HCT116 (cell line): ENCODE data around the gene IRGC. TPM values are rescaled to one million over a fixed set of nuclear protein-coding genes. Genes with fewer than 3 reads are reported as not detected.

Experiments
- ATAC-seq: fragments of 200-7000 bp; cut with Tn5 transposase; 2 replicates; pipeline ENCODE4 v1.9.1; 2020; ENCODE audit warnings: mild to moderate bottlenecking, moderate library complexity
- BruUV-seq: library from RNA; stranded (reverse); fragments of 400-500 nt; replicated peaks from 2 replicates; lab custom pipeline; 2021; lab: Mats Ljungman, UMichigan
- CTCF ChIA-PET: fragments of 300-600 bp; sonication (Branson Sonifier 250); formaldehyde crosslinking; loops from one replicate; lab custom pipeline; 2021; ENCODE audit warnings: antibody characterized with exemption; lab: Charles Lee
- POLR2A ChIA-PET: fragments of 300-600, 350-600 bp; sonication (Branson Sonifier 250); formaldehyde crosslinking; loops from one replicate; lab custom pipeline; 2021; ENCODE audit warnings: antibody characterized with exemption; lab: Charles Lee
- RAD21 ChIA-PET, 2 experiments: fragments of 300-600 bp; sonication (Branson Sonifier 250); formaldehyde crosslinking; loops; one replicate each; lab custom pipeline; 2023; ENCODE audit warnings: low total read pairs in 2 of 2; ENCODE audit not compliant: uncharacterized antibody in 2 of 2, unreplicated experiment in 2 of 2, low non-redundant PET in 1 of 2; lab: Charles Lee
- DNase-seq: peaks from one replicate; pipeline ENCODE4 v3.0.0-alpha.2; 2010; ENCODE audit warnings: low read depth, low spot score
- H2AFZ ChIP-seq: fragments of 200-600 bp; shearing (Covaris generic), sonication (generic); 2 replicates; pipeline ENCODE4 v1.6.1; 2017; ENCODE audit warnings: low read depth, mixed run types, mixed read lengths, antibody characterized with exemption, low read length; ENCODE audit not compliant: poor library complexity, severe bottlenecking
- H3K27ac ChIP-seq: 2 replicates; pipeline ENCODE4 v1.5.1; 2012; ENCODE audit warnings: low read depth, low read length
- H3K27me3 ChIP-seq: fragments of 200-600 bp; sonication (generic); 2 replicates; pipeline ENCODE4 v1.6.1; 2016; ENCODE audit warnings: mixed run types, low read length, mixed read lengths; ENCODE audit not compliant: insufficient read depth
- H3K36me3 ChIP-seq, 2 experiments: fragments of 200-500 bp in 1 of 2; fragments of 200-600 bp in 1 of 2; sonication (Bioruptor generic) in 1 of 2; sonication (generic) in 1 of 2; 2 replicates each; pipeline versions ENCODE4 v1.5.1 to v1.6.1; 2014 to 2016; ENCODE audit warnings: low read length in 2 of 2, inconsistent platforms in 1 of 2, mixed read lengths in 1 of 2, mixed run types in 1 of 2; ENCODE audit not compliant: insufficient read depth in 2 of 2, control insufficient read depth in 1 of 2
- H3K4me1 ChIP-seq, 2 experiments: fragments of 200-600 bp in 1 of 2; sonication (generic) in 1 of 2; 2 replicates each; pipeline versions ENCODE4 v1.5.1 to v1.6.1; 2012 to 2017; ENCODE audit warnings: low read length in 2 of 2, inconsistent platforms in 1 of 2, mild to moderate bottlenecking in 1 of 2, mixed read lengths in 1 of 2, mixed run types in 1 of 2, moderate library complexity in 1 of 2; ENCODE audit not compliant: insufficient read depth in 2 of 2, control insufficient read depth in 1 of 2
- H3K4me2 ChIP-seq: fragments of 200-600 bp; sonication (generic); 2 replicates; pipeline ENCODE4 v1.6.1; 2017; ENCODE audit warnings: mixed run types, low read length, mixed read lengths
- H3K4me3 ChIP-seq, 2 experiments: fragments of 200-600 bp in 1 of 2; sonication (generic) in 1 of 2; replicated peaks in 1 of 2; 2 replicates each; pipeline ENCODE4 v1.5.1; 2011 to 2016; ENCODE audit warnings: low read length in 2 of 2, control low read depth in 1 of 2, low read depth in 1 of 2, mild to moderate bottlenecking in 1 of 2, mixed read lengths in 1 of 2, mixed run types in 1 of 2
- H3K79me2 ChIP-seq: fragments of 200-600 bp; sonication (generic); 2 replicates; pipeline ENCODE4 v1.6.1; 2017; ENCODE audit warnings: mild to moderate bottlenecking, mixed run types, low read length, moderate library complexity, mixed read lengths; ENCODE audit not compliant: insufficient read depth
- H3K9ac ChIP-seq: fragments of 200-600 bp; sonication (generic); 2 replicates; pipeline ENCODE4 v1.6.1; 2016; ENCODE audit warnings: low read length, mixed read lengths
- H3K9me2 ChIP-seq: fragments of 200-600 bp; sonication (generic), shearing (Covaris generic); 2 replicates; pipeline ENCODE4 v1.6.1; 2017; ENCODE audit warnings: mixed run types, mild to moderate bottlenecking, moderate library complexity; ENCODE audit not compliant: insufficient read depth
- H3K9me3 ChIP-seq, 2 experiments: fragments of 200-500 bp in 1 of 2; fragments of 200-600 bp in 1 of 2; sonication (Bioruptor generic) in 1 of 2; sonication (generic) in 1 of 2; 2 replicates each; pipeline ENCODE4 v1.6.1; 2014 to 2017; ENCODE audit warnings: low read length in 2 of 2, mixed read lengths in 2 of 2, inconsistent platforms in 1 of 2, low read depth in 1 of 2, mild to moderate bottlenecking in 1 of 2, mixed run types in 1 of 2, moderate library complexity in 1 of 2; ENCODE audit not compliant: control insufficient read depth in 1 of 2, insufficient read depth in 1 of 2
- H4K20me1 ChIP-seq: fragments of 200-600 bp; sonication (generic), shearing (Covaris generic); 2 replicates; pipeline ENCODE4 v1.6.1; 2017; ENCODE audit warnings: mixed run types, mild to moderate bottlenecking, moderate library complexity; ENCODE audit not compliant: insufficient read depth
- ATF3 ChIP-seq: IDR thresholded peaks from 2 replicates; pipeline ENCODE4 v1.6.1; 2012
- CEBPB ChIP-seq: IDR thresholded peaks from 2 replicates; pipeline ENCODE4 v1.6.1; 2012; ENCODE audit warnings: low read depth
- CTCF ChIP-seq, 3 experiments: fragments of 200-600 bp in 1 of 3; sonication (generic) in 1 of 3; IDR thresholded peaks in 2 of 3; conservative IDR thresholded peaks in 1 of 3; 2 replicates each; pipeline ENCODE4 v1.5.1; 2012 to 2017; ENCODE audit warnings: low read depth in 2 of 3, low read length in 2 of 3, antibody characterized with exemption in 1 of 3, borderline replicate concordance in 1 of 3, control low read depth in 1 of 3, mild to moderate bottlenecking in 1 of 3, mixed read lengths in 1 of 3, mixed run types in 1 of 3, moderate library complexity in 1 of 3; ENCODE audit not compliant: insufficient read depth in 1 of 3
- EGR1 ChIP-seq: IDR thresholded peaks from 2 replicates; pipeline ENCODE4 v1.6.1; 2012; ENCODE audit warnings: low read depth
- EZH2 ChIP-seq: fragments of 200-600 bp; sonication (generic); IDR thresholded peaks from 2 replicates; pipeline ENCODE4 v1.6.1; 2017; ENCODE audit warnings: antibody characterized with exemption, mixed run types
- JUND ChIP-seq: IDR thresholded peaks from 2 replicates; pipeline ENCODE4 v1.6.1; 2012
- REST ChIP-seq: IDR thresholded peaks from 2 replicates; pipeline ENCODE4 v1.6.1; 2012; ENCODE audit warnings: low read depth
- SP1 ChIP-seq: IDR thresholded peaks from 2 replicates; pipeline ENCODE4 v1.6.1; 2012; ENCODE audit warnings: low read depth
- YY1 ChIP-seq: IDR thresholded peaks from 2 replicates; pipeline ENCODE4 v1.6.1; 2011; ENCODE audit warnings: low read length, low read depth, moderate library complexity, mild to moderate bottlenecking; ENCODE audit not compliant: insufficient replicate concordance; ENCODE audit errors: extremely low read depth
- ZBTB33 ChIP-seq: IDR thresholded peaks from 2 replicates; pipeline ENCODE4 v1.6.1; 2011; ENCODE audit warnings: mild to moderate bottlenecking, low read length, moderate library complexity; ENCODE audit not compliant: insufficient replicate concordance; ENCODE audit errors: extremely low read depth
- ZNF274 ChIP-seq: fragments of 200-500 bp; sonication (Bioruptor generic); IDR thresholded peaks from 2 replicates; pipeline ENCODE4 v1.6.1; 2014; ENCODE audit warnings: mild to moderate bottlenecking, low read depth, low read length, inconsistent platforms
- intact Hi-C: fragments of 100-400 bp; cut with micrococcal nuclease; formaldehyde crosslinking; loops from 2 replicates; pipeline ENCODE4 v1.10.0; 2022
- total RNA-seq: library from RNA; stranded (reverse); gene quantifications from one replicate; pipeline ENCODE4 v1.2.1, GENCODE V29; 2021; ENCODE audit not compliant: unreplicated experiment

Gene IRGC
- total RNA-seq, 1 experiment from 2014 or later = not detected

GRCh38 chr19:43719918-43720317 is 4.0 kb downstream of the IRGC start:
- Histone ChIP-seq H3K36me3 (no peaks in the 10 kb centered on the region), H3K79me2 (no peaks in the 10 kb centered on the region), H3K4me2 (no peak overlapping the region), H3K4me3 (no peak overlapping the region), H3K27me3 (no peaks in the 10 kb centered on the region), H2AFZ (no peak overlapping the region), H3K27ac (no peak overlapping the region), H3K4me1 (peaks cover 4 to 11% of the 10 kb centered on the region in 2 experiments; a peak in 3 of 4 replicates), H4K20me1 (no peaks in the 10 kb centered on the region), H3K9me2 (no peaks in the 10 kb centered on the region), H3K9ac (no peak overlapping the region), H3K9me3 (no peaks in the 10 kb centered on the region)
- ChIA-PET CTCF (interaction anchor here (1.1 to 2.3 kb wide), 2 partner anchors 8 to 15 kb away, joined by 3 to 6 read pairs; no protein-coding TSS in a partner anchor), RAD21 (no interaction called here), POLR2A (no interaction called here)
- intact Hi-C loops = loop anchor here (5.0 kb wide), 1 partner anchor 183 kb away; no protein-coding TSS in a partner anchor
- no peak for DNase-seq
- no peak for ATAC-seq
- BruUV-seq = no TSS peak
- TF ChIP-seq EZH2 (no peak), YY1 (no peak), JUND (no peak), ZNF274 (no peak)

GRCh38 chr19:43720936-43721335 is 5.1 kb downstream of the IRGC start:
- no peak for ATAC-seq
- no peak overlapping the region for H3K4me3 ChIP-seq
- H3K9me3 ChIP-seq = no peaks in the 10 kb centered on the region
- ChIA-PET CTCF (interaction anchor here (1.1 to 4.8 kb wide), 5 partner anchors 9 to 52 kb away, joined by 3 to 38 read pairs (median 6); partner anchors contain the start of gene PLAUR), RAD21 (interaction anchor here in 1 of 2 experiments (1.5 kb wide), 1 partner anchor 52 kb away, joined by 7 read pairs; no protein-coding TSS in a partner anchor), POLR2A (interaction anchor here (1.1 to 6.1 kb wide), 2 partner anchors 39 to 51 kb away, joined by 3 to 53 read pairs; partner anchors contain the start of gene PLAUR)
- no peaks in the 10 kb centered on the region for H3K36me3 ChIP-seq
- peaks cover 4 to 11% of the 10 kb centered on the region in 2 experiments; a peak in 3 of 4 replicates for H3K4me1 ChIP-seq
- H2AFZ ChIP-seq = no peak overlapping the region
- H3K4me2 ChIP-seq = no peak overlapping the region
- H3K27ac ChIP-seq = no peak overlapping the region
- DNase-seq = no peak
- no peaks in the 10 kb centered on the region for H3K27me3 ChIP-seq
- no peaks in the 10 kb centered on the region for H3K9me2 ChIP-seq
- intact Hi-C loops = loop anchor here (5.0 kb wide), 1 partner anchor 184 kb away; no protein-coding TSS in a partner anchor
- H3K9ac ChIP-seq = no peak overlapping the region
- no peaks in the 10 kb centered on the region for H4K20me1 ChIP-seq
- H3K79me2 ChIP-seq = no peaks in the 10 kb centered on the region
- BruUV-seq = no TSS peak
- TF ChIP-seq ZBTB33 (no peak), EZH2 (no peak), SP1 (no peak), ATF3 (no peak), EGR1 (no peak), REST (no peak), CTCF (IDR thresholded peaks at IDR 0.05 in 2 of 3, conservative IDR thresholded peaks at IDR 0.05 in 1 of 3; ENCODE audit: borderline replicate concordance in 1 of 3, insufficient read depth in 1 of 3, low read depth in 2 of 3, low read length in 2 of 3) (no peak), CEBPB (no peak)
